HG02938 (cell line): ENCODE results near the gene GRIA3.
"Not testable (repeated sequence)": the region's sequence is repeated elsewhere in the genome, so short reads cannot be mapped to it uniquely, and the experiment has no call there.

Experiments used
- ATAC-seq: cut with Tn5 transposase; IDR thresholded peaks from one replicate; pipeline ENCODE4 v1.9.1; 2021; ENCODE audit warnings: mild to moderate bottlenecking, moderate library complexity; ENCODE audit not compliant: unreplicated experiment

GRIA3 gene

GRCh38 chrX:123449335-123449734 lies 265.3 kb downstream of the GRIA3 start:
- ATAC-seq: no peak

- no peak for ATAC-seq
These were observed 266.1 kb downstream of the GRIA3 start for GRCh38 chrX:123450222-123450621.

- no peak for ATAC-seq
These were observed 270.8 kb downstream of the GRIA3 start for GRCh38 chrX:123454712-123455431.

DNA sequence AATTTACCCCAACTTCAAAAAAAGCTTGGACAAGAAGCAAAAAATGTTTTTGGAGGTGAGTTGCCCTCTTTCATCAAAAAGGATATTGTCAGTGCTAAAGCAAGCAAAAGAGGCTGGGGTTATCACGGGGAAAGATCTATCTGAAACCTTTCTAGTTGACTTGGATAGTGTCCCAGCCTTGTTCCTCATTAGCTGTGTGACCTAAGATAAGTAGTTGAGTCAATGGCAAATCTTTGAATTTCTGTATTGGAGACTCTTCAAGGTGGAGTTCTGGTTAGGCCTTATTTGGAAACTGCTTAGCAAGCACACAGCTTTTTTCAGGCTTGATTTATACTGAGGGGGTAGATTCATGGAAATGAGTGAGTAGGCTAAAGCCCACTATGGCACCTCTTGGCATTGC lies 271.6 kb downstream of the GRIA3 start:
- no peak for ATAC-seq

- ATAC-seq: no peak
These were observed 280.6 kb downstream of the GRIA3 start for GRCh38 chrX:123464709-123465108.

- ATAC-seq: no peak
These were observed 284.4 kb downstream of the GRIA3 start for GRCh38 chrX:123468481-123468880.

DNA sequence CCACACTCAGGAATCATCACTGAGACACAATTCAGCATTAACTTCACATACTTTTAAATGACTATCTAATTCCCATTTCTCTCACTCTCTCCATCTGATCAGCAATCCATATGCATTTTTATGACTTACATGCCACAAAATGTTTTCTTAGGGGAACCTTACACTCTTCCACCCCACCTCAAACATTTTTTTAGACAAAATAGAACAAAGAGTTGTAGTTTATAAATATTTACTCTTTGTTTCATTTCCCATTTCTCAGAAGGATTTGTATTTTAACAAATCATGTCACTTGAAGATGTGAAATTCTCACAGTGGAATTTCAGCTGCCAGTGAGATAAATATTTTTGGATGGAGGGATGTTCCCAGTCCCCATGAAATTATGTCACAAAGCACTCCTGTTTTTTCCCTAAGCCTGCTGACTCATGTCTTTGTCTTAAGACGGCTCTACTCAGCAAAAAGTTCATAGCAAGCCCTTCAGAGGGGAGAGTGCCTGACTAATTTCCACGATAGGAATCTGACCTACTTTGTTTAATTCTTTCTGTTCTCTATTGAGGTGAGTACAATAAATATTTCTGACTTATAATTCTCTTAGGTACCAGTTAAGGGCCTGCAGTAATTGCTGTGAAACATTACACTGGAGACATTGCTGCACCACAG lies 291.1 kb downstream of the GRIA3 start:
- ATAC-seq: no peak

DNA sequence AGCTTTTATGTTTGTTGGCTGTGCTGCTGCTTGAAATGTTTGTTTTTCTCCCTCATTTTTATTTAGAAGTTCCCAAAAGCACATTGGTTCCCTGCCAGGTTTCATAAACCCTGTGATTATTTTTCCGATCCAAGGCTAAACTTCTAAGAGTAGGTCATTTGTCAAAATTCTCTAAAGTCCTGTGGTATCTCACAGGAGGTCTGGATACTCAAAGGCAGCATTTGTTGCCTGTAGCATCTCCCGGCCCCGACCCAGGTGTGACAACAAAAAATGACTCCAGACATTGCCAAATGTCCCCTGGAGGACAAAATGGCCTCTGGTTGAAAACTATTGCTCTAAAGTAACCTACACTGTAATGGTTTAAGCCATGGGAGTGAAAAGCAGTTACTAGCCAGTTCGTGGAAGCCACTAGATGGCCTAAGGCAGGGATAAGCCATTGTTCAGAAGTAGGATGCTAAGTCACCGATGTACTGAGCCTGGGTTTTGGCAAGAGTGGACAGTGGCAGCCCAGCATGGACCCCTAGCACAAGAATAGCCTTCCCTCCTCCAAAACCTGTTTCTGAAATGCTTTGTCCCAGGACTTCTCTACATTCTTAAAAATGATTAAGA lies 292.6 kb downstream of the GRIA3 start:
- ATAC-seq: no peak

DNA sequence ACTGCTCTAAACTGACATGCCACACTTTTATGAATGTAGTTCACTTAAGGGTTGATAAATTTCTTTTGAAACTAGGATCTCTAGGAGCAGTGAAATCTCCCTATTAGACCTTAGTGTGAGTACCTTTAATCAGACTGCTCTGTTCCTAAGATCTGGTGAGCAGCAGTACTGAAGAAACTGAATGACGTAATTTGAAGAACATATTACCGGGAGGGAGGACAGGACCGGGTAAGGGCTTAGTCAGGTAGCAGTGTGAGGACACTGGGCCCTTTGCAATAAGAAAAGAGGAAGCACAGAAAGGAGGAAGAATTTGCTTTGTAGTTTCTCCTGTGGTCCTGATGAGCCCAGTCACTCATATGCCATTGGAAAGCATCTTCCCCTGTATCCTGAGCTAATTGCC lies 293.6 kb downstream of the GRIA3 start:
- no peak for ATAC-seq

DNA sequence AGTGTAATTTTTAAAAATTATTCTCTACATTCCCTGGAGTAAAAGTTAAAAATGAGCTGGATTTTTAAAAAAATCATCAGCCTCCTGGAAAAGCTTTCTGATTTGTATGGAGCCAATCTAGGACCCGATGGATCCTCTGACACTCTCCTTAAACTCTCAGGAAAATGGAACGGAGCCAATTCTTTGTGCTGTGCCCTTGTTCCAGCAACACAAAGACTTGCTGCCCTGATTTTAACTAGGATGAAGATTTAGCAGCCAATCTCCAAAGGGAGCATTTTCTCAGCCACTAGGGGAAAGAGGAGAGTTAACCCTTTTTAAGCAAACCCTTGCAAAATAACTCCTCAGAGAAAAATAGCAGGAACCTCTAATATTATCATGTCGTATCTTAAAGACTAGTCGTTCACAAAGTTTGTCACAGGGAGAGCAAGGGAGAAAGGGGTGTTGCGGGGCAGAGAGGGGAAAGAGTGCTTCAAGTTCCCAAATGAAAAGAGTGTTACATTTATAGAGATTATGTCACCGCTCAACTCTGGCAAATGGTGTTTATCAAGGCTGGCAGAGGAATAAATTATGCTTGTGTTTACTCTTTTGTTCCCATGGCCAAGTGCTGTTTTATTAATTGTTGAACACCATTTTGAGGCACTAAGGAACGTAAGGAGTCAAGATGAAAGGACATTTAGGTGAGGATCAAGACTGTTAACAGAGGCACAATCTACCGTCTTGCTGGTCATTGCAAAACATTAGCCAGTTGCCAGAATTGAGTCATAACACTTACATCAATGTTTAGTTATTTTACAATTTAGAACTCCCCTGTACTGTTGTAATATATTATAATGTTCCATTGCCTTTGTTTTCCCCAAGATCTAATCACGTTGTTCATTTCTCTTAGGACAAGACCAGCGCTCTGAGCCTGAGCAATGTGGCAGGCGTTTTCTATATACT lies 298.1 kb downstream of the GRIA3 start:
- ATAC-seq: no peak

- ATAC-seq: no peak
These were observed 302.2 kb downstream of the GRIA3 start for GRCh38 chrX:123486297-123486696.

- no peak for ATAC-seq
These were observed 303.2 kb downstream of the GRIA3 start for GRCh38 chrX:123487236-123487635.

- ATAC-seq: no peak
These were observed 303.6 kb downstream of the GRIA3 start for GRCh38 chrX:123487669-123488068.

GRCh38 chrX:123489011-123489410 lies 304.9 kb downstream of the GRIA3 start:
- no peak for ATAC-seq

DNA sequence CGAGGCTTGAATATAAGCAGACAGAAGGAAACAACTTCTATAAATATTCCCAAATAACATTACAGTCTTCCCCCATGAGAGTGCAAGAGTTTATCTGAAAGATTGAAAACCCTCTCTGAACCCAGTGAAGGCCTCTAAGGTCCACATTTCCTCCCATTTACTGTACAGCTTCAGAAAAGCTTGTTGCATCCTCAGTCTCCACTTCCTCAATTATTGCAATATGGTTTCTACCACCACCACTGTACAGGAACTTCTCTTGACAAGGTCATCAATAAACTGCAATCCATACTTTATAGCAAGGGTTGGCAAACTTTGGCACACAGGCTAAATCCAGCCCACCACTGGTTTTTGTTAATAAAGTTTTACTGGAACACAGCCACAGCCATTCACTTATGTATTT lies 309.8 kb downstream of the GRIA3 start:
- ATAC-seq: no peak

- ATAC-seq: no peak
These were observed 315.7 kb downstream of the GRIA3 start for GRCh38 chrX:123499787-123500186.

- no peak for ATAC-seq
These were observed 320.0 kb downstream of the GRIA3 start for GRCh38 chrX:123504047-123504446.

DNA sequence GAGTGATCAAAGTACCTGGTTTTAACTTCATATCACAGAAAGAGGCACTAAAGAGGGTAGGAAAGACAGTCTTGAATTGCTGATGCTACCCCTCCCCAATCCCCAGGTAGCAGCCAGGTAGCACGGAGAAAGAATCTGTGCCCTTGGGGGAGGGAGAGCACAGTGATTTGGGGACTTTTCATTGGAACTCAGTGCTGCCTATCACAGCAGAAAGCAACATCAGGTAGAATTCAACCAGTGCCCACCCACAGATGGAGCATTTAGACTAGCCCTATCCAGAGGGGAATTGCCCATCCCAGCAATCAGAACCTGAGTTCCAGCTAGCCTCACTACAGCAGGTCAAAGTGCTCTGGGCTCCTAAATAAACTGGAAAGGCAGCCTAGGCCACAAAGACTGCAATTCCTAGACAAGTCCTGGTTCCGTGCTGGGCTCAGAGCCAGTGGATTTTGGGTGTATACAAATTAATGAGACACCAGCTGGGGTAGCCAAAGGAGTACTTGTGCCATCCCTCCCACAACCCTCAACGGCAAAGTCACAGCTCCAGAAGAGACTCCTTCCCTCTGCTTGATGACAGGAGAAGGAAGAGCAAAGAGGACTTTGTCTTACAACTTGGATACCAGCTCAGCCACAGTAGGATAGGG lies 320.7 kb downstream of the GRIA3 start:
- ATAC-seq: no peak

GRCh38 chrX:123513585-123514278 lies 329.7 kb downstream of the GRIA3 start:
- ATAC-seq: no peak

DNA sequence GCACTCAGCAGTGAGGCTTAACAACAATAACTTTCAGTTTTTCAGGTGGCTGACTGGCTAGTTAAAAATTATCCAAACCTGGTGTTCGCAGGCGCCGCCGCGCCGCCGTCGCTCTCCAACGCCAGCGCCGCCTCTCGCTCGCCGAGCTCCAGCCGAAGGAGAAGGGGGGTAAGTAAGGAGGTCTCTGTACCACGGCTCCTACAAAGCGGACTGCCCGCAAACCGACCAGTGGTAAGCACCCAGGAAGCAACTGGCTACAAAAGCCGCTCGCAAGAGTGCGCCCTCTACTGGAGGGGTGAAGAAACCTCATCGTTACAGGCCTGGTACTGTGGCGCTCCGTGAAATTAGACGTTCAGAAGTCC lies 330.2 kb downstream of the GRIA3 start:
- not testable (repeated sequence) for ATAC-seq
